K562 (cell line): ENCODE data around the gene BAD. TPM values are rescaled to one million over a fixed set of nuclear protein-coding genes. Genes with fewer than 3 reads are reported as not detected.

ENCODE experiments used
- BRCA1 ChIP-seq, 2 experiments: fragments of 450-650 bp in 1 of 2; sonication (generic) in 1 of 2; formaldehyde crosslinking in 1 of 2; IDR thresholded peaks; 2 replicates each; pipeline versions ENCODE4 v1.5.0 to v1.6.1; 2017 to 2020; ENCODE audit warnings: mild to moderate bottlenecking in 1 of 2, missing genetic modification reagents in 1 of 2
- CBX8 ChIP-seq: fragments of 200-600 bp; sonication (generic); IDR thresholded peaks from 2 replicates; pipeline ENCODE4 v1.6.1; 2012; ENCODE audit warnings: borderline replicate concordance, mixed run types, low read depth, mild to moderate bottlenecking, moderate library complexity, mixed read lengths, low read length, control low read depth, inconsistent platforms; ENCODE audit not compliant: poor library complexity, severe bottlenecking; ENCODE audit errors: extremely low read depth
- CHAMP1 ChIP-seq: fragments of 450-650 bp; IDR thresholded peaks from 2 replicates; pipeline ENCODE4 v1.6.1; 2016; ENCODE audit warnings: mild to moderate bottlenecking
- CXXC5 ChIP-seq: fragments of 250-450 bp; sonication (Bioruptor Pico); IDR thresholded peaks from 2 replicates; pipeline ENCODE4 v1.8.0; 2022; ENCODE audit warnings: inconsistent platforms, mild to moderate bottlenecking, moderate library complexity
- HEY1 ChIP-seq: fragments of 250-450 bp; sonication (Bioruptor Pico); IDR thresholded peaks from 2 replicates; pipeline ENCODE4 v1.5.0; 2020; ENCODE audit warnings: mild to moderate bottlenecking, moderate library complexity, borderline replicate concordance
- HMG20A ChIP-seq: fragments of 450-650 bp; formaldehyde crosslinking; conservative IDR thresholded peaks from 2 replicates; pipeline ENCODE4 v1.4.0; 2020; ENCODE audit warnings: mild to moderate bottlenecking, mixed read lengths
- MAX ChIP-seq: sonication (generic); formaldehyde crosslinking; IDR thresholded peaks from 2 replicates; pipeline ENCODE4 v1.9.0; 2022; ENCODE audit warnings: mild to moderate bottlenecking, missing genetic modification reagents
- MYC ChIP-seq, 2 experiments: fragments of 250-450 bp in 1 of 2; sonication (Bioruptor Pico) in 1 of 2; IDR thresholded peaks; 2 replicates each; pipeline versions ENCODE4 v1.5.1 to v1.6.1; 2012 to 2021; ENCODE audit warnings: low read depth in 2 of 2, borderline replicate concordance in 1 of 2, improper control_type of control experiment in 1 of 2, low read length in 1 of 2, mild to moderate bottlenecking in 1 of 2, moderate library complexity in 1 of 2
- NR2C1 ChIP-seq, 2 experiments: fragments of 450-650 bp; IDR thresholded peaks; 2 replicates each; pipeline ENCODE4 v1.6.1; 2017; ENCODE audit warnings: mild to moderate bottlenecking in 2 of 2, antibody characterized with exemption in 1 of 2, inconsistent platforms in 1 of 2, missing compliant biosample characterization in 1 of 2, missing genetic modification characterization in 1 of 2
- PHB ChIP-seq: fragments of 250-450 bp; sonication (Bioruptor Pico); IDR thresholded peaks from 2 replicates; pipeline ENCODE4 v1.5.0; 2021
- POLR3G ChIP-seq: IDR thresholded peaks from 2 replicates; pipeline ENCODE4 v1.6.1; 2011; ENCODE audit not compliant: insufficient read length, insufficient replicate concordance; ENCODE audit errors: extremely low read depth
- POU5F1 ChIP-seq: fragments of 150-350 bp; IDR thresholded peaks from 2 replicates; pipeline ENCODE4 v1.6.1; 2014; ENCODE audit warnings: borderline replicate concordance, low read length, low read depth, mild to moderate bottlenecking; ENCODE audit not compliant: partially characterized antibody
- RBM39 ChIP-seq: fragments of 200-400 bp; formaldehyde crosslinking; optimal IDR thresholded peaks from 2 replicates; pipeline ENCODE3; 2018; ENCODE audit warnings: low read depth, low read length
- SOX6 ChIP-seq: fragments of 450-650 bp; IDR thresholded peaks from 2 replicates; pipeline ENCODE4 v1.6.1; 2014; ENCODE audit warnings: mild to moderate bottlenecking
- SPI1 ChIP-seq: IDR thresholded peaks from 2 replicates; pipeline ENCODE4 v1.6.1; 2011; ENCODE audit warnings: low read depth, low read length, control low read depth, borderline replicate concordance
- SRSF9 ChIP-seq: fragments of 200-400 bp; formaldehyde crosslinking; IDR thresholded peaks from 2 replicates; pipeline ENCODE4 v1.6.1; 2017; ENCODE audit warnings: low read depth, low read length, borderline replicate concordance
- TARDBP ChIP-seq: fragments of 450-650 bp; IDR thresholded peaks from 2 replicates; pipeline ENCODE4 v1.6.1; 2016
- TRIM25 ChIP-seq: fragments of 450-650 bp; IDR thresholded peaks from 2 replicates; pipeline ENCODE4 v1.7.0; 2016; ENCODE audit warnings: borderline replicate concordance
- ZEB2 ChIP-seq: fragments of 450-650 bp; IDR thresholded peaks from 2 replicates; pipeline ENCODE4 v1.6.1; 2016
- ZFP1 ChIP-seq: fragments of 450-650 bp; formaldehyde crosslinking; IDR thresholded peaks from 2 replicates; pipeline ENCODE4 v1.4.0; 2020; ENCODE audit warnings: mild to moderate bottlenecking, mixed read lengths
- ZNF217 ChIP-seq: sonication (generic); formaldehyde crosslinking; IDR thresholded peaks from 2 replicates; pipeline ENCODE4 v1.8.0; 2022; ENCODE audit warnings: mild to moderate bottlenecking, missing genetic modification reagents
- ZNF224 ChIP-seq: sonication (generic); formaldehyde crosslinking; IDR thresholded peaks from 2 replicates; pipeline ENCODE4 v1.8.0; 2022; ENCODE audit warnings: mild to moderate bottlenecking, missing genetic modification reagents
- ZNF586 ChIP-seq: fragments of 450-650 bp; formaldehyde crosslinking; conservative IDR thresholded peaks from 2 replicates; pipeline ENCODE4 v1.4.0; 2020; ENCODE audit warnings: mild to moderate bottlenecking, moderate library complexity
- ZNF695 ChIP-seq: fragments of 450-650 bp; formaldehyde crosslinking; IDR thresholded peaks from 2 replicates; pipeline ENCODE4 v1.4.0; 2020; ENCODE audit warnings: mild to moderate bottlenecking, moderate library complexity
- ZNF830 ChIP-seq: fragments of 250-450 bp; sonication (Bioruptor Pico); IDR thresholded peaks from 2 replicates; pipeline ENCODE4 v1.5.0; 2021; ENCODE audit warnings: mild to moderate bottlenecking
- polyA plus RNA-seq, 8 experiments: library from polyadenylated mRNA; depleted of rRNA in 4 of 8; stranded (reverse) in 5 of 8; unstranded in 3 of 8; fragments of >200 nt; fragmentation: Nextera tagmentation in 2 of 8; fragmentation: Illumina TruSeq in 1 of 8; extraction: Ambion mirVana in 2 of 8; extraction: Trizol in 1 of 8; gene quantifications; 2 replicates each; pipeline versions ENCODE4 v1.2.1 to v1.2.3, GENCODE V29; 2011 to 2014; ENCODE audit warnings: inconsistent platforms in 1 of 8, missing spikeins in 1 of 8
- total RNA-seq, 7 experiments: library from RNA; depleted of rRNA in 6 of 7; stranded (reverse); fragments of >200 nt in 6 of 7; fragmentation: Illumina TruSeq in 2 of 7; extraction: Trizol in 2 of 7; gene quantifications; 2 replicates each; pipeline versions ENCODE4 v1.2.1 to v1.2.3, GENCODE V29; 2011 to 2021; ENCODE audit warnings: low replicate concordance in 1 of 7

Gene BAD
- total and polyA plus RNA-seq, 9 of the 15 experiments (the other 6 are each of a cell fraction or from before 2014, with no cell fraction given), result 0.61 to 45.6 (median 11.8) TPM

GRCh38 chr11:64239662-64240434 lies 44.6 kb downstream of the BAD start (continued):
- no peak for TF ChIP-seq CXXC5 (CRISPR knock-in tag)
- no peak for TF ChIP-seq MYC (IDR thresholded peaks at IDR 0.05; ENCODE audit: low read depth, low read length)
- no peak for TF ChIP-seq MYC (CRISPR knock-in tag; IDR thresholded peaks at IDR 0.05; ENCODE audit: borderline replicate concordance, low read depth)
- no peak for TF ChIP-seq ZEB2
- TF ChIP-seq POLR3G, result no peak
- no peak for TF ChIP-seq RBM39
- TF ChIP-seq ZNF224 (CRISPR knock-in tag), result no peak
- TF ChIP-seq TARDBP, result no peak
- TF ChIP-seq HMG20A, result no peak
- no peak; the same call in 1 of the 2 replicates for TF ChIP-seq NR2C1 (IDR thresholded peaks at IDR 0.05)
- peak; percentile 52; the same call in 1 of the 2 replicates for TF ChIP-seq NR2C1 (tag; IDR thresholded peaks at IDR 0.05)
- no peak for TF ChIP-seq SRSF9
- no peak for TF ChIP-seq ZNF695 (CRISPR knock-in tag)
- TF ChIP-seq BRCA1 (IDR thresholded peaks at IDR 0.05), result no peak
- TF ChIP-seq BRCA1 (CRISPR knock-in tag; IDR thresholded peaks at IDR 0.05), result no peak
- TF ChIP-seq POU5F1, result no peak
- no peak for TF ChIP-seq CBX8
- TF ChIP-seq ZNF586 (CRISPR knock-in tag), result no peak
- TF ChIP-seq TRIM25, result no peak
- TF ChIP-seq CHAMP1, result no peak
- no peak for TF ChIP-seq PHB (CRISPR knock-in tag)
- no peak for TF ChIP-seq SOX6
- no peak for TF ChIP-seq ZFP1
- TF ChIP-seq MAX, result peak; percentile 74
- TF ChIP-seq SPI1, result peak; percentile 70
- no peak for TF ChIP-seq ZNF217 (CRISPR knock-in tag)
- TF ChIP-seq ZNF830 (CRISPR knock-in tag), result no peak
- TF ChIP-seq HEY1 (CRISPR knock-in tag), result no peak
